Measurements from ENCODE around the gene AFG3L2. TPM values are rescaled to one million over a fixed set of nuclear protein-coding genes. Genes with fewer than 3 reads are reported as not detected.

The AFG3L2 gene
- total and polyA plus RNA-seq, 4 donors = 22.5 to 55.4 (median 27.6) TPM

DNA sequence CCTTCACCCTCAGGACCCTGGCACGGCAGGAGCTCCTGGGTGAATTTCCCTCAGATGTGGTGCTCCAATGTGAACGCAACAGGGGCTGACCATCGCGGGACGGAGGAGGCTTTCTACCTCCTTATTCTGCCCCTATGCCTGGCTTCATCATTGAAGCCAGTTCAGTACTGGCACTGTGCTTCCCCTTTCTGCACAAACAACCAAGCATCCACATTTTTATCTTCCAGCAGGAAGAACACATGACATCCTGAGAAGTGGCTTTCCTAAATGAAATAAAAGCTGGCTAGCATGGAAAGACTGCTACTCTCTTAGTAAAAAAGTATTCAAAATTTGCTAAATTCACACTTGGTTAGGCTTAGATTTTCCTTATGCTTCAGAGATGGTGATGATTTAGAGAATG is 24.8 kb downstream of the AFG3L2 start:
- no peaks in the 10 kb centered on the region for H3K27me3 ChIP-seq (ENCODE audit: control insufficient read depth in 4 of 4, insufficient read depth in 4 of 4, low read length in 3 of 4)
- H3K9ac ChIP-seq (ENCODE audit: low read depth in 1 of 2, low read length in 2 of 2) = no peak overlapping the region
- no peak for DNase-seq (ENCODE audit: low spot score)
- no peaks in the 10 kb centered on the region for H3K4me1 ChIP-seq (ENCODE audit: control insufficient read depth in 4 of 4, insufficient read depth in 4 of 4, low read length in 3 of 4)
- WGBS = 94% methylated on average over 5 of the region's 5 CpGs
- H3K4me3 ChIP-seq (ENCODE audit: low read depth in 1 of 3, low read length in 3 of 3) = no peak overlapping the region
- TF ChIP-seq, protein P1, sequence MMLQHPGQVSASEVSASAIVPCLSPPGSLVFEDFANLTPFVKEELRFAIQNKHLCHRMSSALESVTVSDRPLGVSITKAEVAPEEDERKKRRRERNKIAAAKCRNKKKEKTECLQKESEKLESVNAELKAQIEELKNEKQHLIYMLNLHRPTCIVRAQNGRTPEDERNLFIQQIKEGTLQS (IDR thresholded peaks at IDR 0.05) = no peak
- TF ChIP-seq, protein P2, sequence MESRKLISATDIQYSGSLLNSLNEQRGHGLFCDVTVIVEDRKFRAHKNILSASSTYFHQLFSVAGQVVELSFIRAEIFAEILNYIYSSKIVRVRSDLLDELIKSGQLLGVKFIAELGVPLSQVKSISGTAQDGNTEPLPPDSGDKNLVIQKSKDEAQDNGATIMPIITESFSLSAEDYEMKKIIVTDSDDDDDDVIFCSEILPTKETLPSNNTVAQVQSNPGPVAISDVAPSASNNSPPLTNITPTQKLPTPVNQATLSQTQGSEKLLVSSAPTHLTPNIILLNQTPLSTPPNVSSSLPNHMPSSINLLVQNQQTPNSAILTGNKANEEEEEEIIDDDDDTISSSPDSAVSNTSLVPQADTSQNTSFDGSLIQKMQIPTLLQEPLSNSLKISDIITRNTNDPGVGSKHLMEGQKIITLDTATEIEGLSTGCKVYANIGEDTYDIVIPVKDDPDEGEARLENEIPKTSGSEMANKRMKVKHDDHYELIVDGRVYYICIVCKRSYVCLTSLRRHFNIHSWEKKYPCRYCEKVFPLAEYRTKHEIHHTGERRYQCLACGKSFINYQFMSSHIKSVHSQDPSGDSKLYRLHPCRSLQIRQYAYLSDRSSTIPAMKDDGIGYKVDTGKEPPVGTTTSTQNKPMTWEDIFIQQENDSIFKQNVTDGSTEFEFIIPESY (IDR thresholded peaks at IDR 0.05) = no peak
- TF ChIP-seq SP1 (IDR thresholded peaks at IDR 0.05) (no peak), FOXA1 (IDR thresholded peaks at IDR 0.05) (no peak), JUND (IDR thresholded peaks at IDR 0.05) (no peak), NR2F2 (IDR thresholded peaks at IDR 0.05) (no peak), TAF1 (conservative IDR thresholded peaks at IDR 0.05) (no peak), GABPA (IDR thresholded peaks at IDR 0.05 in 1 of 2, conservative IDR thresholded peaks at IDR 0.05 in 1 of 2) (no peak), HNF4G (IDR thresholded peaks at IDR 0.05) (no peak)
- TF ChIP-seq, protein P3, sequence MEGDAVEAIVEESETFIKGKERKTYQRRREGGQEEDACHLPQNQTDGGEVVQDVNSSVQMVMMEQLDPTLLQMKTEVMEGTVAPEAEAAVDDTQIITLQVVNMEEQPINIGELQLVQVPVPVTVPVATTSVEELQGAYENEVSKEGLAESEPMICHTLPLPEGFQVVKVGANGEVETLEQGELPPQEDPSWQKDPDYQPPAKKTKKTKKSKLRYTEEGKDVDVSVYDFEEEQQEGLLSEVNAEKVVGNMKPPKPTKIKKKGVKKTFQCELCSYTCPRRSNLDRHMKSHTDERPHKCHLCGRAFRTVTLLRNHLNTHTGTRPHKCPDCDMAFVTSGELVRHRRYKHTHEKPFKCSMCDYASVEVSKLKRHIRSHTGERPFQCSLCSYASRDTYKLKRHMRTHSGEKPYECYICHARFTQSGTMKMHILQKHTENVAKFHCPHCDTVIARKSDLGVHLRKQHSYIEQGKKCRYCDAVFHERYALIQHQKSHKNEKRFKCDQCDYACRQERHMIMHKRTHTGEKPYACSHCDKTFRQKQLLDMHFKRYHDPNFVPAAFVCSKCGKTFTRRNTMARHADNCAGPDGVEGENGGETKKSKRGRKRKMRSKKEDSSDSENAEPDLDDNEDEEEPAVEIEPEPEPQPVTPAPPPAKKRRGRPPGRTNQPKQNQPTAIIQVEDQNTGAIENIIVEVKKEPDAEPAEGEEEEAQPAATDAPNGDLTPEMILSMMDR (IDR thresholded peaks at IDR 0.05; ENCODE audit: low read depth, low read length, missing input control) = no peak
- TF ChIP-seq, protein P4, sequence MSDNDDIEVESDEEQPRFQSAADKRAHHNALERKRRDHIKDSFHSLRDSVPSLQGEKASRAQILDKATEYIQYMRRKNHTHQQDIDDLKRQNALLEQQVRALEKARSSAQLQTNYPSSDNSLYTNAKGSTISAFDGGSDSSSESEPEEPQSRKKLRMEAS (IDR thresholded peaks at IDR 0.05) = no peak
- TF ChIP-seq, protein P5, sequence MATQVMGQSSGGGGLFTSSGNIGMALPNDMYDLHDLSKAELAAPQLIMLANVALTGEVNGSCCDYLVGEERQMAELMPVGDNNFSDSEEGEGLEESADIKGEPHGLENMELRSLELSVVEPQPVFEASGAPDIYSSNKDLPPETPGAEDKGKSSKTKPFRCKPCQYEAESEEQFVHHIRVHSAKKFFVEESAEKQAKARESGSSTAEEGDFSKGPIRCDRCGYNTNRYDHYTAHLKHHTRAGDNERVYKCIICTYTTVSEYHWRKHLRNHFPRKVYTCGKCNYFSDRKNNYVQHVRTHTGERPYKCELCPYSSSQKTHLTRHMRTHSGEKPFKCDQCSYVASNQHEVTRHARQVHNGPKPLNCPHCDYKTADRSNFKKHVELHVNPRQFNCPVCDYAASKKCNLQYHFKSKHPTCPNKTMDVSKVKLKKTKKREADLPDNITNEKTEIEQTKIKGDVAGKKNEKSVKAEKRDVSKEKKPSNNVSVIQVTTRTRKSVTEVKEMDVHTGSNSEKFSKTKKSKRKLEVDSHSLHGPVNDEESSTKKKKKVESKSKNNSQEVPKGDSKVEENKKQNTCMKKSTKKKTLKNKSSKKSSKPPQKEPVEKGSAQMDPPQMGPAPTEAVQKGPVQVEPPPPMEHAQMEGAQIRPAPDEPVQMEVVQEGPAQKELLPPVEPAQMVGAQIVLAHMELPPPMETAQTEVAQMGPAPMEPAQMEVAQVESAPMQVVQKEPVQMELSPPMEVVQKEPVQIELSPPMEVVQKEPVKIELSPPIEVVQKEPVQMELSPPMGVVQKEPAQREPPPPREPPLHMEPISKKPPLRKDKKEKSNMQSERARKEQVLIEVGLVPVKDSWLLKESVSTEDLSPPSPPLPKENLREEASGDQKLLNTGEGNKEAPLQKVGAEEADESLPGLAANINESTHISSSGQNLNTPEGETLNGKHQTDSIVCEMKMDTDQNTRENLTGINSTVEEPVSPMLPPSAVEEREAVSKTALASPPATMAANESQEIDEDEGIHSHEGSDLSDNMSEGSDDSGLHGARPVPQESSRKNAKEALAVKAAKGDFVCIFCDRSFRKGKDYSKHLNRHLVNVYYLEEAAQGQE (IDR thresholded peaks at IDR 0.05) = no peak
- no peaks in the 10 kb centered on the region for H3K9me3 ChIP-seq (ENCODE audit: control insufficient read depth in 4 of 4, low read length in 3 of 4)
- H3K36me3 ChIP-seq (ENCODE audit: control insufficient read depth in 4 of 4, insufficient read depth in 3 of 4, low read depth in 1 of 4, low read length in 3 of 4) = peaks cover 14 to 66% (median 41%) of the 10 kb centered on the region in 4 donors
- no peak overlapping the region for H3K27ac ChIP-seq (ENCODE audit: low read depth in 1 of 2, low read length in 2 of 2)

DNA sequence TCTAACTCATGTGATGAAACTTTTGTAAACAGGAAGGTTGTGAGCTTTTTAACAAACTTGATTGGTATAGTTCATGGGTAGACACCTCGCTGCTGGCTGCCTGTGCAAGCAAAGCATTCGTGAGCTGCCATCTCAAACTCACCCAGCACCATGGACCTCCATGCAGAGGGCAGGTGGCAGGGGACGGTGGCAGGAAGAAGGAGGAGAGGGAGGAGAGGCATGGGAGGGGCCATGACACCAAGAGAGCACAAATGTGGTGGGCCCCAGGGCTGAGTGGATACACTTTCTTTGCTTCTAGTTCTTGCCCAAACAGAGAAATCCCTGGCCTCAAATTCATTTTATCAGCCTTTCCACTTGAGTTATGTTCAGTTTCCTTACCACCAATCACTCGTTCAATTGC is 29.1 kb downstream of the AFG3L2 start:
- H3K27me3 ChIP-seq (ENCODE audit: control insufficient read depth in 4 of 4, insufficient read depth in 4 of 4, low read length in 3 of 4) = no peaks in the 10 kb centered on the region
- WGBS = 87% methylated on average over 4 of the region's 4 CpGs
- DNase-seq (ENCODE audit: low spot score) = no peak
- no peak overlapping the region for H3K4me3 ChIP-seq (ENCODE audit: low read depth in 1 of 3, low read length in 3 of 3)
- peaks cover 22 to 78% (median 61%) of the 10 kb centered on the region in 4 donors for H3K36me3 ChIP-seq (ENCODE audit: control insufficient read depth in 4 of 4, insufficient read depth in 3 of 4, low read depth in 1 of 4, low read length in 3 of 4)
- no peaks in the 10 kb centered on the region for H3K4me1 ChIP-seq (ENCODE audit: control insufficient read depth in 4 of 4, insufficient read depth in 4 of 4, low read length in 3 of 4)
- H3K9me3 ChIP-seq (ENCODE audit: control insufficient read depth in 4 of 4, low read length in 3 of 4) = no peaks in the 10 kb centered on the region
- no peak overlapping the region for H3K9ac ChIP-seq (ENCODE audit: low read depth in 1 of 2, low read length in 2 of 2)
- H3K27ac ChIP-seq (ENCODE audit: low read depth in 1 of 2, low read length in 2 of 2) = no peak overlapping the region
- no peak for TF ChIP-seq HNF4G (IDR thresholded peaks at IDR 0.05)
- TF ChIP-seq SP1 (IDR thresholded peaks at IDR 0.05) = no peak
- no peak for TF ChIP-seq FOXA2 (IDR thresholded peaks at IDR 0.05)
- TF ChIP-seq, protein P3 (IDR thresholded peaks at IDR 0.05; ENCODE audit: low read depth, low read length, missing input control) = no peak
- TF ChIP-seq RAD21 (IDR thresholded peaks at IDR 0.05) = no peak
- TF ChIP-seq RXRA (IDR thresholded peaks at IDR 0.05) = no peak
- TF ChIP-seq, protein P4 (IDR thresholded peaks at IDR 0.05) = no peak
- no peak for TF ChIP-seq FOXA1 (IDR thresholded peaks at IDR 0.05)
- no peak for TF ChIP-seq HNF4A (conservative IDR thresholded peaks at IDR 0.05)
- TF ChIP-seq YY1 (IDR thresholded peaks at IDR 0.05) = no peak
- no peak for TF ChIP-seq GABPA (IDR thresholded peaks at IDR 0.05 in 1 of 2, conservative IDR thresholded peaks at IDR 0.05 in 1 of 2)
- TF ChIP-seq JUND (IDR thresholded peaks at IDR 0.05) = no peak
- TF ChIP-seq EGR1 (IDR thresholded peaks at IDR 0.05; ENCODE audit: low read depth in 2 of 2) = no peak
- TF ChIP-seq, protein P2 (IDR thresholded peaks at IDR 0.05) = no peak
